Nephron (organoid): ENCODE data around the gene TRIM6.

Source experiments
- H3K27ac Mint-ChIP-seq, 3 experiments: 2 replicates each; pipeline ENCODE4 v1.8.0; 2020; ENCODE audit warnings: mixed read lengths in 3 of 3, mild to moderate bottlenecking in 2 of 3, moderate library complexity in 1 of 3
- H3K27me3 Mint-ChIP-seq: 2 replicates; pipeline ENCODE4 v1.8.0; 2021; ENCODE audit warnings: low read depth, mild to moderate bottlenecking, moderate library complexity, mixed read lengths
- H3K36me3 Mint-ChIP-seq: 2 replicates; pipeline ENCODE4 v1.8.0; 2020; ENCODE audit warnings: low read depth, mixed read lengths
- H3K4me1 Mint-ChIP-seq: 2 replicates; pipeline ENCODE4 v1.8.0; 2020; ENCODE audit warnings: mixed read lengths
- H3K4me3 Mint-ChIP-seq, 3 experiments: 2 replicates each; pipeline ENCODE4 v1.8.0; 2020; ENCODE audit warnings: mild to moderate bottlenecking in 3 of 3, mixed read lengths in 3 of 3, moderate library complexity in 2 of 3
- H3K9me3 Mint-ChIP-seq: 2 replicates; pipeline ENCODE4 v1.8.0; 2020; ENCODE audit warnings: mixed read lengths
- CTCF ChIP-seq, 3 experiments: fragments of 200-600 bp; sonication (generic); IDR thresholded peaks; one replicate each; pipeline ENCODE4 v1.5.0; 2021; ENCODE audit warnings: antibody characterized with exemption in 3 of 3; ENCODE audit not compliant: unreplicated experiment in 3 of 3

Gene TRIM6

DNA sequence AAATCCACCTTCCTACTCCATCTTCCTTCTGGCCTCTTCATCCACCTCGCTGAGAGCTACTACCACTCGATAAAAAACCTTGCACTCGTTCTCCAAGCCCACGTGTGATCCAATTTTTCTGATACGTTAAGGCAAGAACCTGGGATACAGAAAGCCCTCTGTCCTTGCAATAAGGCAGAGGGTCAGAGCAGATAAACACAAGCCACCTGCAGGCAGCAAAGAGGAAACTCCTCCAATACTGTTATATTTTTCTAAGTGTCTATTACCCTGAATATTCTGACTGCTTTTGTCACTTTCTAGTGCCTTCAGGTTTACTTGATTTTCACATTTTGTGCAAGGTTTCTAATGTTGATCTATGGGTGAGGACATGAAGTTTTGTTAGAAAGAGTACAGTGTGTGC, 61.9 kb downstream of the TRIM6 start:
- Mint-ChIP-seq H3K4me1 (no peaks in the 10 kb centered on the region), H3K36me3 (peaks cover 25% of the 10 kb centered on the region), H3K9me3 (peaks cover 14% of the 10 kb centered on the region), H3K27me3 (no peaks in the 10 kb centered on the region), H3K4me3 (no peak overlapping the region), H3K27ac (no peak overlapping the region)
- TF ChIP-seq CTCF (IDR thresholded peaks at IDR 0.05; ENCODE audit: unreplicated experiment in 3 of 3) = no peak
